ENCODE measurements around the gene RNF213. TPM values are rescaled to one million over a fixed set of nuclear protein-coding genes. Genes with fewer than 3 reads are reported as not detected.

RNF213 gene
- total and polyA plus RNA-seq, 10 of the 15 experiments (the other 5 are each of a cell fraction or from before 2014, with no cell fraction given) = 18.6 to 145 (median 65.8) TPM

GRCh38 chr17:80263253-80264204 is 2.9 kb downstream of the RNF213 start (continued):
- no peak for TF ChIP-seq E4F1 (IDR thresholded peaks at IDR 0.05; ENCODE audit: borderline replicate concordance, partially characterized antibody)
- TF ChIP-seq ASH2L (IDR thresholded peaks at IDR 0.05; ENCODE audit: borderline replicate concordance, low read depth) = no peak
- TF ChIP-seq NR2C1 (IDR thresholded peaks at IDR 0.05) = no peak
- TF ChIP-seq BCLAF1 (IDR thresholded peaks at IDR 0.05) = no peak
- TF ChIP-seq PRDM15 (CRISPR knock-in tag; IDR thresholded peaks at IDR 0.05) = peak; percentile 91
- TF ChIP-seq EGR1 (IDR thresholded peaks at IDR 0.05; ENCODE audit: borderline replicate concordance in 1 of 2, low read depth in 2 of 2, low read length in 2 of 2) = no peak
- no peak for TF ChIP-seq HDGF (IDR thresholded peaks at IDR 0.05)
- peak; percentile 74 for TF ChIP-seq SIN3A (IDR thresholded peaks at IDR 0.05; ENCODE audit: low read depth, low read length)
- no peak for TF ChIP-seq SUZ12 (IDR thresholded peaks at IDR 0.05; ENCODE audit: unreplicated experiment)
- TF ChIP-seq SREBF2 (IDR thresholded peaks at IDR 0.05; ENCODE audit: low read length) = no peak
- TF ChIP-seq STAT1 (conservative IDR thresholded peaks at IDR 0.05) = 0 out of 2 replicates have a peak, but pooled peaks have one; percentile 30
- TF ChIP-seq NRF1 (conservative IDR thresholded peaks at IDR 0.05; ENCODE audit: low read depth, low read length) = no peak
- no peak for TF ChIP-seq ATF2 (IDR thresholded peaks at IDR 0.05; ENCODE audit: low read length)
- no peak for TF ChIP-seq KDM1A (IDR thresholded peaks at IDR 0.05; ENCODE audit: borderline replicate concordance)
- TF ChIP-seq EED (IDR thresholded peaks at IDR 0.05; ENCODE audit: low read depth) = peak; percentile 44; the same call in 1 of the 2 replicates
- TF ChIP-seq ZBTB33 (IDR thresholded peaks at IDR 0.05) = no peak

All from GM12878 (cell line).